Glutamatergic neuron (in vitro differentiated cells): ENCODE measurements around the gene STK17A. TPM values are rescaled to one million over a fixed set of nuclear protein-coding genes. Genes with fewer than 3 reads are reported as not detected.
"Not testable (repeated sequence)": the region's sequence is repeated elsewhere in the genome, so short reads cannot be mapped to it uniquely, and the experiment has no call there.

ENCODE experiments used
- DNase-seq: peaks from one replicate; pipeline ENCODE4 v3.0.0; 2022
- H3K27ac Mint-ChIP-seq: one replicate; pipeline ENCODE4 v1.8.0; 2020; ENCODE audit warnings: mild to moderate bottlenecking, mixed read lengths, inconsistent platforms; ENCODE audit not compliant: unreplicated experiment
- H3K27me3 Mint-ChIP-seq: one replicate; pipeline ENCODE4 v1.8.0; 2020; ENCODE audit warnings: mild to moderate bottlenecking, moderate library complexity, mixed read lengths, inconsistent platforms; ENCODE audit not compliant: unreplicated experiment
- H3K36me3 Mint-ChIP-seq: one replicate; pipeline ENCODE4 v1.8.0; 2020; ENCODE audit warnings: mild to moderate bottlenecking, mixed read lengths, inconsistent platforms; ENCODE audit not compliant: unreplicated experiment
- H3K4me1 Mint-ChIP-seq: one replicate; pipeline ENCODE4 v1.8.0; 2020; ENCODE audit warnings: mild to moderate bottlenecking, low read depth, mixed read lengths, inconsistent platforms; ENCODE audit not compliant: unreplicated experiment
- H3K4me3 Mint-ChIP-seq: one replicate; pipeline ENCODE4 v1.8.0; 2020; ENCODE audit warnings: mild to moderate bottlenecking, mixed read lengths, inconsistent platforms; ENCODE audit not compliant: unreplicated experiment
- H3K9me3 Mint-ChIP-seq: one replicate; pipeline ENCODE4 v1.8.0; 2020; ENCODE audit warnings: mild to moderate bottlenecking, moderate library complexity, mixed read lengths, inconsistent platforms; ENCODE audit not compliant: unreplicated experiment
- CTCF ChIP-seq: fragments of 200-600 bp; sonication (generic); IDR thresholded peaks from one replicate; pipeline ENCODE4 v1.5.0; 2021; ENCODE audit not compliant: partially characterized antibody, unreplicated experiment
- total RNA-seq: library from RNA; stranded (reverse); fragmentation: NEBNext Ultra II Directional; extraction: Animal tissue kit (Norgen Biotek cat#: 25700); gene quantifications from one replicate; pipeline ENCODE4 v1.2.1, GENCODE V29; 2021; ENCODE audit not compliant: unreplicated experiment

STK17A gene
- total RNA-seq, 1 donor from 2014 or later: 26.8 TPM

GRCh38 chr7:43624156-43624555, 41.2 kb downstream of the STK17A start:
- Mint-ChIP-seq H3K4me3 (no peak overlapping the region), H3K27me3 (peaks cover 1% of the 10 kb centered on the region)
- TF ChIP-seq CTCF: no peak

GRCh38 chr7:43625453-43625852, 42.5 kb downstream of the STK17A start:
- H3K9me3 Mint-ChIP-seq: no peaks in the 10 kb centered on the region
- H3K4me3 Mint-ChIP-seq: no peak overlapping the region
- DNase-seq: no peak
- peaks cover 15% of the 10 kb centered on the region for H3K4me1 Mint-ChIP-seq
- no peak overlapping the region for H3K27ac Mint-ChIP-seq
- no peak for TF ChIP-seq CTCF
- H3K36me3 Mint-ChIP-seq: no peaks in the 10 kb centered on the region
- peaks cover 1% of the 10 kb centered on the region for H3K27me3 Mint-ChIP-seq

More at GRCh38 chr7:43624156-43624555, 41.2 kb downstream of the STK17A start:
- Mint-ChIP-seq H3K4me1 (peaks cover 15% of the 10 kb centered on the region), H3K9me3 (no peaks in the 10 kb centered on the region), H3K36me3 (no peaks in the 10 kb centered on the region), H3K27ac (no peak overlapping the region)
- DNase-seq: no peak

- no peak for TF ChIP-seq CTCF
- Mint-ChIP-seq H3K27me3 (peaks cover 1% of the 10 kb centered on the region), H3K27ac (no peak overlapping the region), H3K36me3 (no peaks in the 10 kb centered on the region), H3K4me1 (peaks cover 13% of the 10 kb centered on the region), H3K4me3 (no peak overlapping the region), H3K9me3 (no peaks in the 10 kb centered on the region)
- no peak for DNase-seq
Observed at GRCh38 chr7:43625980-43626379, 43.1 kb downstream of the STK17A start.

GRCh38 chr7:43626695-43627094, 43.8 kb downstream of the STK17A start:
- Mint-ChIP-seq H3K36me3 (no peaks in the 10 kb centered on the region), H3K4me1 (peaks cover 13% of the 10 kb centered on the region), H3K27me3 (peaks cover 1% of the 10 kb centered on the region), H3K27ac (no peak overlapping the region), H3K9me3 (no peaks in the 10 kb centered on the region), H3K4me3 (no peak overlapping the region)
- no peak for TF ChIP-seq CTCF
- DNase-seq: no peak

GRCh38 chr7:43627798-43628197, 44.9 kb downstream of the STK17A start:
- not testable (repeated sequence) for DNase-seq, H3K27me3 Mint-ChIP-seq, H3K27ac Mint-ChIP-seq, H3K9me3 Mint-ChIP-seq, H3K4me3 Mint-ChIP-seq, H3K36me3 Mint-ChIP-seq
- H3K4me1 Mint-ChIP-seq: peaks cover 13% of the 10 kb centered on the region

- Mint-ChIP-seq H3K4me1 (peaks cover 14% of the 10 kb centered on the region), H3K36me3 (no peaks in the 10 kb centered on the region), H3K27ac (no peak overlapping the region), H3K4me3 (no peak overlapping the region), H3K27me3 (peaks cover 1% of the 10 kb centered on the region), H3K9me3 (no peaks in the 10 kb centered on the region)
- DNase-seq: no peak
- TF ChIP-seq CTCF: no peak
Observed at GRCh38 chr7:43628431-43628830, 45.5 kb downstream of the STK17A start.
